ENCODE results near the gene HRH2. TPM values are rescaled to one million over a fixed set of nuclear protein-coding genes. Genes with fewer than 3 reads are reported as not detected.
A peak's percentile ranks its signal among the peaks of the same experiment; 100 is the strongest.

HRH2 gene
- polyA plus RNA-seq, 1 donor (not counting 4 experiments of a cell fraction or from before 2014, with no cell fraction given), result not detected

DNA sequence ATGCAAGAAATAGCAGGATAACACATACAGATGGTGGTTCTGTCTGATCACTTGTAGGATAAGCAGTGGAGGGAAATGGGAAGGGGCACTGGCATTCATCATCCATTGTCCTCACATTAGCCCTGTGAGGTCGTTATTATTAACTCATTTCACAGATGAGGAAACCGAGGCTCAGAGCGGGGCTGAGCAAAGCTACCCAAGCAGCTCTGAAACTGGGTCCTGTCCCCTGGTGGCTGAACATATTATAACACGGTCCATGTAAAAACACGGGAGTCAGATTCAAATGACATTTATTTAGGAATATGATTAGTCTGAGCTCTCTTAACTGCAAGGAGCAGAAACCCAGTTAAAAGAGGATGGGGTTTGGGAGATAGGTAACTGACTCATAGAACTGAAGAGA lies 43.1 kb downstream of the HRH2 start:
- H3K9ac ChIP-seq (ENCODE audit: control insufficient read depth, extremely low read depth, insufficient read depth, low read length), result no peak overlapping the region
- H3K4me2 ChIP-seq (ENCODE audit: control insufficient read depth, extremely low read depth, insufficient read depth, low read depth, low read length), result no peak overlapping the region
- TF ChIP-seq, protein P1, sequence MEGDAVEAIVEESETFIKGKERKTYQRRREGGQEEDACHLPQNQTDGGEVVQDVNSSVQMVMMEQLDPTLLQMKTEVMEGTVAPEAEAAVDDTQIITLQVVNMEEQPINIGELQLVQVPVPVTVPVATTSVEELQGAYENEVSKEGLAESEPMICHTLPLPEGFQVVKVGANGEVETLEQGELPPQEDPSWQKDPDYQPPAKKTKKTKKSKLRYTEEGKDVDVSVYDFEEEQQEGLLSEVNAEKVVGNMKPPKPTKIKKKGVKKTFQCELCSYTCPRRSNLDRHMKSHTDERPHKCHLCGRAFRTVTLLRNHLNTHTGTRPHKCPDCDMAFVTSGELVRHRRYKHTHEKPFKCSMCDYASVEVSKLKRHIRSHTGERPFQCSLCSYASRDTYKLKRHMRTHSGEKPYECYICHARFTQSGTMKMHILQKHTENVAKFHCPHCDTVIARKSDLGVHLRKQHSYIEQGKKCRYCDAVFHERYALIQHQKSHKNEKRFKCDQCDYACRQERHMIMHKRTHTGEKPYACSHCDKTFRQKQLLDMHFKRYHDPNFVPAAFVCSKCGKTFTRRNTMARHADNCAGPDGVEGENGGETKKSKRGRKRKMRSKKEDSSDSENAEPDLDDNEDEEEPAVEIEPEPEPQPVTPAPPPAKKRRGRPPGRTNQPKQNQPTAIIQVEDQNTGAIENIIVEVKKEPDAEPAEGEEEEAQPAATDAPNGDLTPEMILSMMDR (optimal IDR thresholded peaks at IDR 0.05 in 1 of 3, IDR thresholded peaks at IDR 0.05 in 1 of 3, conservative IDR thresholded peaks at IDR 0.05 in 1 of 3; ENCODE audit: extremely low read depth in 1 of 3, insufficient read depth in 2 of 3, low read length in 3 of 3), result peak; percentile 40 to 52 (median 51)
- TF ChIP-seq EZH2 (IDR thresholded peaks at IDR 0.05; ENCODE audit: low read length), result no peak
- H3K27me3 ChIP-seq (ENCODE audit: control insufficient read depth, extremely low read depth, insufficient read depth, low read length), result no peaks in the 10 kb centered on the region
- H3K79me2 ChIP-seq (ENCODE audit: control insufficient read depth, insufficient read depth, low read length), result no peaks in the 10 kb centered on the region
- no peaks in the 10 kb centered on the region for H3K4me1 ChIP-seq (ENCODE audit: control insufficient read depth, extremely low read depth, insufficient read depth, low read length)
- FAIRE-seq (no peak), DNase-seq (ENCODE audit: low read depth, low spot score) (no peak)
- no peak overlapping the region for H3K27ac ChIP-seq (ENCODE audit: control insufficient read depth, insufficient read depth, low read length)
- dilution Hi-C loops (cut with MboI; ENCODE audit: extremely low pct_ligation_motif_present, low sequenced_read_pairs), result no loop called here
- H3K36me3 ChIP-seq (ENCODE audit: control insufficient read depth in 2 of 2, extremely low read depth in 1 of 2, insufficient read depth in 2 of 2, low read length in 2 of 2), result no peaks in the 10 kb centered on the region
- no peaks in the 10 kb centered on the region for H4K20me1 ChIP-seq (ENCODE audit: control insufficient read depth, extremely low read depth, insufficient read depth, low read length)
- H3K4me3 ChIP-seq (ENCODE audit: control insufficient read depth in 2 of 3, extremely low read depth in 1 of 3, insufficient read depth in 2 of 3, low read depth in 1 of 3, low read length in 3 of 3), result no peak overlapping the region
- no peak overlapping the region for H2AFZ ChIP-seq (ENCODE audit: control insufficient read depth, low read length)
- no peaks in the 10 kb centered on the region for H3K9me3 ChIP-seq (ENCODE audit: control insufficient read depth, low read depth, low read length)
- H3K9me1 ChIP-seq (ENCODE audit: control insufficient read depth, extremely low read depth, insufficient read depth, low read length), result no peaks in the 10 kb centered on the region

DNA sequence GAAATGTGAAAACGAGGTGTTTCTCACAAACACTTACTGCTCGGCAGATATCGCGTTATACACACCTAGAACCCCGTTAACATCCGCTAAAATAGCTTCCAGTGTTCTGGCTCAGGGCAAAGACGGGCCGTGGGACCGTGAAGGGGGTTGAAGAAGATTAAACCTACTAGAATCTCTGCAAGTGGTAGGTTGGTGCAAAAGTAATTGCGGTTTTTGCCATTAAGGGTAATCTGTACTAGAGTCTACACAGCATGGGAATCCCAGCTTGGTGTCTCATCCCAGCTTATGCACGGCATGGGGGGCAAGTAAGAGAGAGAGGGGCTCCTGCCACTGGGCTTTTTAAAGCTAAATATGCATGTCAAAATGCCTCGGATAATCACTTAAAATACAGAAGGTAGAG lies 43.9 kb downstream of the HRH2 start:
- Histone ChIP-seq H3K4me3 (ENCODE audit: control insufficient read depth in 2 of 3, extremely low read depth in 1 of 3, insufficient read depth in 2 of 3, low read depth in 1 of 3, low read length in 3 of 3) (no peak overlapping the region), H3K27me3 (ENCODE audit: control insufficient read depth, extremely low read depth, insufficient read depth, low read length) (no peaks in the 10 kb centered on the region), H4K20me1 (ENCODE audit: control insufficient read depth, extremely low read depth, insufficient read depth, low read length) (no peaks in the 10 kb centered on the region), H3K79me2 (ENCODE audit: control insufficient read depth, insufficient read depth, low read length) (no peaks in the 10 kb centered on the region), H2AFZ (ENCODE audit: control insufficient read depth, low read length) (no peak overlapping the region), H3K9ac (ENCODE audit: control insufficient read depth, extremely low read depth, insufficient read depth, low read length) (no peak overlapping the region), H3K9me3 (ENCODE audit: control insufficient read depth, low read depth, low read length) (no peaks in the 10 kb centered on the region), H3K27ac (ENCODE audit: control insufficient read depth, insufficient read depth, low read length) (no peak overlapping the region), H3K9me1 (ENCODE audit: control insufficient read depth, extremely low read depth, insufficient read depth, low read length) (no peaks in the 10 kb centered on the region), H3K4me1 (ENCODE audit: control insufficient read depth, extremely low read depth, insufficient read depth, low read length) (no peaks in the 10 kb centered on the region), H3K36me3 (ENCODE audit: control insufficient read depth in 2 of 2, extremely low read depth in 1 of 2, insufficient read depth in 2 of 2, low read length in 2 of 2) (no peaks in the 10 kb centered on the region), H3K4me2 (ENCODE audit: control insufficient read depth, extremely low read depth, insufficient read depth, low read depth, low read length) (no peak overlapping the region)
- no peak for TF ChIP-seq EZH2 (IDR thresholded peaks at IDR 0.05; ENCODE audit: low read length)
- TF ChIP-seq, protein P1 (optimal IDR thresholded peaks at IDR 0.05 in 1 of 3, IDR thresholded peaks at IDR 0.05 in 1 of 3, conservative IDR thresholded peaks at IDR 0.05 in 1 of 3; ENCODE audit: extremely low read depth in 1 of 3, insufficient read depth in 2 of 3, low read length in 3 of 3), result no peak
- DNase-seq (ENCODE audit: low read depth, low spot score), result no peak
- dilution Hi-C loops (cut with MboI; ENCODE audit: extremely low pct_ligation_motif_present, low sequenced_read_pairs), result no loop called here
- no peak for FAIRE-seq
